ENCODE data around the gene FAM111A. TPM values are rescaled to one million over a fixed set of nuclear protein-coding genes. Genes with fewer than 3 reads are reported as not detected.

FAM111A gene
- total and polyA plus RNA-seq, 12 donors: 2.9 to 22.5 (median 5.1) TPM

DNA sequence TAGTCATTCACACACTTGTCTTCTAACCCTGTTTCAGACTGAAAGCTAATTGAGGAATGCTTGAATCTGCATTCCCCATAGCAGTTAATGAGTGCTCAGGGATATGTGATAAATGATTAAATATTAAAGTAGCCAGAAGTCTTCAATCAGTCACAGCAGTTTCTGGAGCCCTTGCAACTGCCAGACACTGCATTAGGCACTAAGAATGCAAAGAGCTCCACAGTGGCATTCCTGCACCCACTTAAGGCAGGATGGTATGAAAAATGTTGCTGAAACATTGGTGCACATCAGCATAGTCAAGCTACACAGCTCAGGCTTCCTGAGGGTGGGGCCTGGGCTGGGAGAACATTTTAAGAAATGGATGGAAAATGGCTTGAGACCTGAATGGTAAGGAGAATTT is 35.7 kb downstream of the FAM111A start:
- intact Hi-C loops (cut with DNase I): loop anchor here in 3 of 10 donors (10.0 kb wide), 3 partner anchors 106 to 496 kb away; partner anchors contain the start of gene OR5A2 (in 1 of the 3)
- H3K36me3 ChIP-seq: peaks cover 0 to 17% (median 0%) of the 10 kb centered on the region in 9 donors
- H3K27me3 ChIP-seq: peaks cover 0 to 6% (median 0%) of the 10 kb centered on the region in 7 donors
- no peak overlapping the region for H3K4me3 ChIP-seq
- ATAC-seq: no peak
- peaks cover 0 to 17% (median 5%) of the 10 kb centered on the region in 11 donors for H3K9me3 ChIP-seq
- H3K4me1 ChIP-seq: peaks cover 0 to 19% (median 7%) of the 10 kb centered on the region in 9 donors
- no peak for DNase-seq
- TF ChIP-seq CTCF (IDR thresholded peaks at IDR 0.05): no peak
- no peak overlapping the region for H3K27ac ChIP-seq

DNA sequence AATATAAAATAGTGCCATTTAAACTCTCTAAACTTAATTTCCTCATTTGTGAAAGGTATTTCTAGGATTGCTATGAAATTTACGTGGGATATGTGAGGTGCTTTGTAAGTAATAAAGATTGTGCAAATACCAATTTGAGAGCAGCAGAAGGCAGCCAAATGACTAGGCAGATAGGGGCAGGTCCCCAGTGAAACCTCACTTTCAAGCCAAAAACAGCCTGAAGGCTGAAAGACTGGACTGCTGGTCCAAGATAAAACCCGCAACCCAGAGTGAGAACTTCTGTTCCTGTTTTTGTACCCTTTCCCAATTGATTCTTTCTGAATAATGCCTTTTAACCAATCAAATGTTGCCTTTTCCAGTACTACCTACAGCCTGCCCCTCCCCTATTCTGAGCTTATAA is 36.5 kb downstream of the FAM111A start:
- intact Hi-C loops (cut with DNase I): loop anchor here in 3 of 10 donors (10.0 kb wide), 3 partner anchors 106 to 496 kb away; partner anchors contain the start of gene OR5A2 (in 1 of the 3)
- Histone ChIP-seq H3K27ac (no peak overlapping the region), H3K36me3 (peaks cover 0 to 17% (median 0%) of the 10 kb centered on the region in 9 donors), H3K4me3 (no peak overlapping the region), H3K4me1 (peaks cover 0 to 12% (median 4%) of the 10 kb centered on the region in 9 donors), H3K9me3 (peaks cover 0 to 17% (median 5%) of the 10 kb centered on the region in 11 donors), H3K27me3 (no peaks in the 10 kb centered on the region)
- TF ChIP-seq CTCF (IDR thresholded peaks at IDR 0.05): no peak
- DNase-seq (no peak), ATAC-seq (no peak)
- 72 to 86% methylated on average over 2 of the region's 2 CpGs for WGBS, 2 donors

DNA sequence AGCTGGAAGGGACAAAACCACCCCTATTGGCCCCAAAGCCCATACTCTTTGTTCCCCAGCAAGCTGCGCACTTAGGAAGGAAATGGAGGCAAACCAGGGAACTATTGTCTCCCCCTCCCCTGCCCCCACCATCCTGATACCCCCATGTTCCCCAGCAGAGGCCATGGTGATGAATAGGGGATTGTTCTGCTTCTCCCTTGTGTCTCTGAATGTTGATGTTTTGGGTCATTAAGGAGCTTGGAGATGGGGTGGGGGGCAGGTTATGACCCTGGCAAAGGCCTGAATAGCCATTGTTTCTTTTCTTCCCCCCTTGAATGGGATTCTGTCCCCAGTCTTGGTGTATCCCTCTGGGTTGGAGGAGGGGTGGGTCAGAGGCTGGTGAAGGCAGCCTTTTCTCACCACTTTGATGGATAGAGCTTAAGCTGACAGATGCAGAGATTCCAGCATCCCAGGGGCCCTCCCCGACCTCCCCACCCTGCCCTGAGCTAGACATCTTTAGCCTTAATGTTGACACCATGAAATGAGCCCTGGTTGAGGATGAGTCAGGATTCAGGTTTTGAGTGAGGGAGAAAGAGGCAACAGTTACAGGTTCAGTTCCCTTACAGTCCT is 37.6 kb downstream of the FAM111A start:
- ATAC-seq (no peak), DNase-seq (no peak)
- Histone ChIP-seq H3K27me3 (no peaks in the 10 kb centered on the region), H3K4me3 (no peak overlapping the region), H3K4me1 (peaks cover 0 to 8% (median 0%) of the 10 kb centered on the region in 9 donors), H3K27ac (no peak overlapping the region), H3K36me3 (peaks cover 0 to 17% (median 0%) of the 10 kb centered on the region in 9 donors), H3K9me3 (peaks cover 0 to 17% (median 5%) of the 10 kb centered on the region in 11 donors)
- intact Hi-C loops (cut with DNase I): no loop called here
- TF ChIP-seq CTCF (IDR thresholded peaks at IDR 0.05): no peak
- 68 to 80% methylated on average over 2 of the region's 2 CpGs for WGBS, 2 donors

GRCh38 chr11:59180907-59181306 is 38.3 kb downstream of the FAM111A start:
- DNase-seq (no peak), ATAC-seq (no peak)
- peaks cover 0 to 17% (median 5%) of the 10 kb centered on the region in 11 donors for H3K9me3 ChIP-seq
- intact Hi-C loops (cut with DNase I): no loop called here
- H3K4me3 ChIP-seq: no peak overlapping the region
- no peak for TF ChIP-seq CTCF (IDR thresholded peaks at IDR 0.05)
- no peak overlapping the region for H3K27ac ChIP-seq
- H3K4me1 ChIP-seq: peaks cover 0 to 10% (median 0%) of the 10 kb centered on the region in 9 donors
- H3K27me3 ChIP-seq: no peaks in the 10 kb centered on the region
- WGBS, 2 donors: 92 to 94% methylated on average over 2 of the region's 2 CpGs
- H3K36me3 ChIP-seq: peaks cover 0 to 17% (median 0%) of the 10 kb centered on the region in 9 donors

Measured in heart right ventricle (tissue), 16 donors.